Calu3 (cell line): ENCODE data around the gene ADGRD1. TPM values are rescaled to one million over a fixed set of nuclear protein-coding genes. Genes with fewer than 3 reads are reported as not detected.

Experiments used
- BruUV-seq: library from RNA; stranded (reverse); fragments of 400-500 nt; replicated peaks from 2 replicates; lab custom pipeline; 2021; lab: Mats Ljungman, UMichigan
- CTCF ChIA-PET: fragments of 300-600 bp; sonication (Branson Sonifier 250); formaldehyde crosslinking; loops from one replicate; lab custom pipeline; 2022; ENCODE audit warnings: antibody characterized with exemption; lab: Charles Lee
- DNase-seq: peaks from one replicate; pipeline ENCODE4 v3.0.0; 2022
- H3K27ac Mint-ChIP-seq: one replicate; pipeline ENCODE4 v1.8.0; 2022; ENCODE audit warnings: mixed read lengths; ENCODE audit not compliant: unreplicated experiment
- H3K27me3 Mint-ChIP-seq: one replicate; pipeline ENCODE4 v1.8.0; 2022; ENCODE audit warnings: mixed read lengths; ENCODE audit not compliant: unreplicated experiment
- H3K36me3 Mint-ChIP-seq: one replicate; pipeline ENCODE4 v1.8.0; 2022; ENCODE audit warnings: mild to moderate bottlenecking, moderate library complexity, mixed read lengths; ENCODE audit not compliant: insufficient read depth, unreplicated experiment
- H3K4me1 Mint-ChIP-seq: one replicate; pipeline ENCODE4 v1.8.0; 2022; ENCODE audit warnings: mild to moderate bottlenecking, low read depth, mixed read lengths; ENCODE audit not compliant: unreplicated experiment
- H3K4me3 Mint-ChIP-seq: one replicate; pipeline ENCODE4 v1.8.0; 2022; ENCODE audit warnings: mild to moderate bottlenecking, low read depth, moderate library complexity, mixed read lengths; ENCODE audit not compliant: unreplicated experiment
- H3K9me3 Mint-ChIP-seq: one replicate; pipeline ENCODE4 v1.8.0; 2022; ENCODE audit warnings: low read depth, mixed read lengths; ENCODE audit not compliant: unreplicated experiment
- intact Hi-C: fragments of 100-400 bp; cut with micrococcal nuclease; formaldehyde crosslinking; loops from one replicate; pipeline ENCODE4 v1.10.0; 2022; ENCODE audit not compliant: unreplicated experiment
- total RNA-seq: library from RNA; stranded (reverse); gene quantifications from 2 replicates; pipeline ENCODE4 v1.2.3, GENCODE V29; 2022
- TF ChIP-seq, protein P1 (sequence below): fragments of 200-600 bp; IDR thresholded peaks from one replicate; pipeline ENCODE4 v1.8.0; 2022; ENCODE audit warnings: antibody characterized with exemption; ENCODE audit not compliant: unreplicated experiment

Gene ADGRD1
- total RNA-seq, 1 experiment from 2014 or later, result not detected

- intact Hi-C loops, result no loop called here
- TF ChIP-seq, protein P1, sequence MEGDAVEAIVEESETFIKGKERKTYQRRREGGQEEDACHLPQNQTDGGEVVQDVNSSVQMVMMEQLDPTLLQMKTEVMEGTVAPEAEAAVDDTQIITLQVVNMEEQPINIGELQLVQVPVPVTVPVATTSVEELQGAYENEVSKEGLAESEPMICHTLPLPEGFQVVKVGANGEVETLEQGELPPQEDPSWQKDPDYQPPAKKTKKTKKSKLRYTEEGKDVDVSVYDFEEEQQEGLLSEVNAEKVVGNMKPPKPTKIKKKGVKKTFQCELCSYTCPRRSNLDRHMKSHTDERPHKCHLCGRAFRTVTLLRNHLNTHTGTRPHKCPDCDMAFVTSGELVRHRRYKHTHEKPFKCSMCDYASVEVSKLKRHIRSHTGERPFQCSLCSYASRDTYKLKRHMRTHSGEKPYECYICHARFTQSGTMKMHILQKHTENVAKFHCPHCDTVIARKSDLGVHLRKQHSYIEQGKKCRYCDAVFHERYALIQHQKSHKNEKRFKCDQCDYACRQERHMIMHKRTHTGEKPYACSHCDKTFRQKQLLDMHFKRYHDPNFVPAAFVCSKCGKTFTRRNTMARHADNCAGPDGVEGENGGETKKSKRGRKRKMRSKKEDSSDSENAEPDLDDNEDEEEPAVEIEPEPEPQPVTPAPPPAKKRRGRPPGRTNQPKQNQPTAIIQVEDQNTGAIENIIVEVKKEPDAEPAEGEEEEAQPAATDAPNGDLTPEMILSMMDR, result no peak
- DNase-seq, result no peak
- no TSS peak for BruUV-seq
- peaks cover 4% of the 10 kb centered on the region for H3K9me3 Mint-ChIP-seq
- H3K36me3 Mint-ChIP-seq, result no peaks in the 10 kb centered on the region
- CTCF ChIA-PET, result no interaction called here
- peaks cover 39% of the 10 kb centered on the region for H3K27me3 Mint-ChIP-seq
- H3K27ac Mint-ChIP-seq, result no peak overlapping the region
- H3K4me1 Mint-ChIP-seq, result no peaks in the 10 kb centered on the region
- no peak overlapping the region for H3K4me3 Mint-ChIP-seq
These were observed 12.0 kb downstream of the ADGRD1 start for GRCh38 chr12:130965668-130966067.

DNA sequence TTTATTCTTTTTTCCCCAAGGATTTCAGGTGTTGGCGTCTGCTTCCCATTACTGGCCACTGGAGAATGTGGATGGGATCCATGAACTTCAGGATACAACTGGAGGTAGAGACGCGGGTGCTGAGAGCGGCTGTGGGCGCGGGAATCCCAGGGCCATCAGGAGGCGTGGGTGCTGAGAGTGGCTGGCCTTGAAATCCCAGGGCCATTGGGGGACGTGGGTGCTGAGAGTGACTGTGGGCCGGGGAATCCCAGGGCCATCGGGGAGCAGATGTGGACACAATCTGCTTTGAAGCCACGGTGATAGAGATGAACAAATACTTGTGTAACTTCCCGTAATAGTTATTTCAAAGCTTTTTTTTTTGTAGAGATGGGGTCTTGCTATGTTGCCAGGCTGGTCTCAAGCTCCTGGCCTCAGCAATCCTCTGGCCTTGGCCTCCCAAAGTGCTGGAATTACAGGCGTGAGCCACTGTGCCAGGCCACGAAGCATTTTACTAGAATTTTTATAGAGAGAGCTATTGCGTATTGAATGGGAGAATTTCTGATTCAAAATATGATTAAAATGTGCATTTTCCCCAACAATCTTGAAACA is 12.8 kb downstream of the ADGRD1 start:
- no peak overlapping the region for H3K4me3 Mint-ChIP-seq
- no peaks in the 10 kb centered on the region for H3K4me1 Mint-ChIP-seq
- CTCF ChIA-PET, result interaction anchor here (0.6 to 0.7 kb wide), 2 partner anchors 41 to 809 kb away, joined by 4 read pairs; no protein-coding TSS in a partner anchor
- intact Hi-C loops, result no loop called here
- TF ChIP-seq, protein P1, result no peak
- no TSS peak for BruUV-seq
- H3K27ac Mint-ChIP-seq, result no peak overlapping the region
- DNase-seq, result no peak
- H3K27me3 Mint-ChIP-seq, result peaks cover 35% of the 10 kb centered on the region
- H3K36me3 Mint-ChIP-seq, result no peaks in the 10 kb centered on the region
- peaks cover 4% of the 10 kb centered on the region for H3K9me3 Mint-ChIP-seq

GRCh38 chr12:130967636-130968035 is 13.9 kb downstream of the ADGRD1 start:
- intact Hi-C loops, result no loop called here
- Mint-ChIP-seq H3K4me3 (no peak overlapping the region), H3K36me3 (no peaks in the 10 kb centered on the region), H3K27ac (no peak overlapping the region), H3K9me3 (peaks cover 2% of the 10 kb centered on the region), H3K27me3 (peaks cover 37% of the 10 kb centered on the region), H3K4me1 (no peaks in the 10 kb centered on the region)
- TF ChIP-seq, protein P1, result no peak
- DNase-seq, result no peak
- BruUV-seq, result no TSS peak
- CTCF ChIA-PET, result no interaction called here

GRCh38 chr12:130968611-130969010 is 14.9 kb downstream of the ADGRD1 start:
- TF ChIP-seq, protein P1, result no peak
- Mint-ChIP-seq H3K36me3 (no peaks in the 10 kb centered on the region), H3K4me3 (no peak overlapping the region), H3K4me1 (no peaks in the 10 kb centered on the region), H3K27ac (no peak overlapping the region), H3K9me3 (no peaks in the 10 kb centered on the region), H3K27me3 (peaks cover 47% of the 10 kb centered on the region)
- intact Hi-C loops, result no loop called here
- BruUV-seq, result no TSS peak
- CTCF ChIA-PET, result interaction anchor here (1.3 kb wide), 1 partner anchor 10 kb away, joined by 4 read pairs; no protein-coding TSS in a partner anchor
- no peak for DNase-seq
